Measurements from ENCODE around the gene SCGB3A2.

DNA sequence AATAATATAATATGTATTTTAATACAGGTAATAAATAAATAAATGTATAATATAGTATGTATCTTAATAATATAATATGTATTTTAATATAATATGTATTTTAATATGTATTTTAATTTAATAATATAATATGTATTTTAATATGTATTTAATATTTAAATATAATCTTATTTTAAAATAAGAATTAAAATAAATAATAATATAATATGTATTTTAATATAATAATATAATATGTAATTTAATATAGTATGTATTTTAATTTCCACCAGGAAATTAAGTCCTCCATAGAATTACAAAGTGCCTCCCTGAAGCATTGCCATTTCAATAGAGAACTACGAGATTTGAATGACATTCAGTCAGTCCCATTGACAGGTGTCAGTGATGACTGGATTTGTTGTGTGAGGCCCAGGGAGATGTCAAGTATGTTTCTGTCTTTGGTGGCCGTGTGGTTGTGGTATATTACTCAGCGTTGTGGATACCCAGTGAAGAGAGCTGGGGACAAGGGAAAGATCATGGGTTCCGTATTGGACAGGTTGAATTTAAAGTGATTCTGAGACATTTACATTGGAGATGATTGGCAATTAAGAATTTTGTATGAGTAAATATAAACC, 42.0 kb downstream of the SCGB3A2 start:
- no peak for TF ChIP-seq EZH2 (IDR thresholded peaks at IDR 0.05)
- TF ChIP-seq POLR2AphosphoS5 (IDR thresholded peaks at IDR 0.05; ENCODE audit: borderline replicate concordance, low read depth, low read length) = no peak

All from SK-N-MC (cell line).